OCI-LY7 (cell line): Measurements from ENCODE around the gene SHROOM3. TPM values are rescaled to one million over a fixed set of nuclear protein-coding genes. Genes with fewer than 3 reads are reported as not detected.

Experiments used
- BruUV-seq: library from RNA; stranded (reverse); fragments of 400-500 nt; replicated peaks from 2 replicates; lab custom pipeline; 2021; lab: Mats Ljungman, UMichigan
- CTCF ChIA-PET: fragments of 300-600 bp; sonication (Branson Sonifier 250); formaldehyde crosslinking; loops from one replicate; lab custom pipeline; 2022; ENCODE audit warnings: antibody characterized with exemption; ENCODE audit not compliant: unreplicated experiment; lab: Charles Lee
- POLR2A ChIA-PET: fragments of 300-600 bp; sonication (Branson Sonifier 250); formaldehyde crosslinking; loops from one replicate; lab custom pipeline; 2022; ENCODE audit warnings: antibody characterized with exemption; lab: Charles Lee
- DNase-seq: peaks from one replicate; pipeline ENCODE4 v3.0.0-alpha.2; 2015; ENCODE audit warnings: low spot score
- H2AFZ ChIP-seq: fragments of 200-600 bp; sonication (generic), shearing (Covaris generic); 2 replicates; pipeline ENCODE4 v1.6.1; 2014; ENCODE audit warnings: mild to moderate bottlenecking, antibody characterized with exemption, low read length, moderate library complexity
- H3K27ac ChIP-seq: fragments of 200-600 bp; sonication (generic); 2 replicates; pipeline ENCODE4 v1.5.1; 2014; ENCODE audit warnings: mixed run types, low read depth, mild to moderate bottlenecking, moderate library complexity, low read length, inconsistent platforms; ENCODE audit not compliant: poor library complexity, severe bottlenecking
- H3K36me3 ChIP-seq: fragments of 200-600 bp; sonication (generic); 2 replicates; pipeline ENCODE4 v1.6.1; 2014; ENCODE audit warnings: mild to moderate bottlenecking, antibody characterized with exemption, low read length, moderate library complexity, mixed read lengths; ENCODE audit not compliant: insufficient read depth
- H3K4me1 ChIP-seq: fragments of 200-600 bp; sonication (generic); 2 replicates; pipeline ENCODE4 v1.5.1; 2014; ENCODE audit warnings: mild to moderate bottlenecking, low read length; ENCODE audit not compliant: insufficient read depth, poor library complexity, severe bottlenecking
- H3K4me2 ChIP-seq: fragments of 200-600 bp; sonication (generic); 2 replicates; pipeline ENCODE4 v1.6.1; 2014; ENCODE audit warnings: mild to moderate bottlenecking, low read length
- H3K4me3 ChIP-seq: fragments of 200-600 bp; sonication (generic); 2 replicates; pipeline ENCODE4 v1.5.1; 2014; ENCODE audit warnings: mild to moderate bottlenecking, low read depth, low read length; ENCODE audit not compliant: poor library complexity, severe bottlenecking
- H3K79me2 ChIP-seq: fragments of 200-600 bp; sonication (generic); 2 replicates; pipeline ENCODE4 v1.6.1; 2016; ENCODE audit warnings: low read depth, mild to moderate bottlenecking, low read length, moderate library complexity, mixed read lengths; ENCODE audit not compliant: insufficient read depth
- H3K9me2 ChIP-seq: fragments of 200-600 bp; sonication (generic); 2 replicates; pipeline ENCODE4 v1.6.1; 2016; ENCODE audit warnings: mild to moderate bottlenecking, low read length, mixed read lengths; ENCODE audit not compliant: insufficient read depth
- H3K9me3 ChIP-seq: fragments of 200-600 bp; sonication (generic); 2 replicates; pipeline ENCODE4 v1.6.1; 2014; ENCODE audit warnings: mild to moderate bottlenecking, mixed run types, low read length, mixed read lengths
- H4K20me1 ChIP-seq: fragments of 200-600 bp; sonication (generic); 2 replicates; pipeline ENCODE4 v1.6.1; 2014; ENCODE audit warnings: mild to moderate bottlenecking, antibody characterized with exemption, low read length, moderate library complexity, mixed read lengths; ENCODE audit not compliant: insufficient read depth
- CTCF ChIP-seq: fragments of 200-600 bp; sonication (generic); conservative IDR thresholded peaks from 2 replicates; pipeline ENCODE4 v1.5.1; 2014; ENCODE audit warnings: mild to moderate bottlenecking, antibody characterized with exemption, low read length, moderate library complexity, mixed read lengths
- EZH2phosphoT487 ChIP-seq: fragments of 200-600 bp; sonication (generic); IDR thresholded peaks from 2 replicates; pipeline ENCODE4 v1.6.1; 2018; ENCODE audit warnings: low read depth, borderline replicate concordance, mild to moderate bottlenecking, mixed run types, antibody characterized with exemption, low read length, moderate library complexity, mixed read lengths
- intact Hi-C: fragments of 100-400 bp; cut with micrococcal nuclease; formaldehyde crosslinking; loops from one replicate; pipeline ENCODE4 v1.10.0; 2022; ENCODE audit not compliant: unreplicated experiment
- total RNA-seq, 2 experiments: library from RNA; depleted of rRNA in 1 of 2; stranded (reverse); fragments of >200 nt in 1 of 2; shearing (Covaris generic) in 1 of 2; gene quantifications; 2 replicates each; pipeline ENCODE4 v1.2.3, GENCODE V29; 2014 to 2022

The SHROOM3 gene
- total RNA-seq, 2 experiments from 2014 or later, result not detected

GRCh38 chr4:76616526-76616925, 181.5 kb downstream of the SHROOM3 start:
- H3K36me3 ChIP-seq, result no peaks in the 10 kb centered on the region
- CTCF ChIA-PET, result no interaction called here
- no peak overlapping the region for H3K4me2 ChIP-seq
- H3K4me1 ChIP-seq, result no peaks in the 10 kb centered on the region
- no peaks in the 10 kb centered on the region for H3K9me2 ChIP-seq
- H2AFZ ChIP-seq, result no peak overlapping the region
- no peak for DNase-seq
- no peaks in the 10 kb centered on the region for H3K79me2 ChIP-seq
- H4K20me1 ChIP-seq, result no peaks in the 10 kb centered on the region
- intact Hi-C loops, result no loop called here
- POLR2A ChIA-PET, result no interaction called here
- BruUV-seq, result no TSS peak
- H3K4me3 ChIP-seq, result no peak overlapping the region
- no peak for TF ChIP-seq CTCF
- no peak for TF ChIP-seq EZH2phosphoT487
- H3K27ac ChIP-seq, result no peak overlapping the region
- no peaks in the 10 kb centered on the region for H3K9me3 ChIP-seq

GRCh38 chr4:76620723-76621468, 185.9 kb downstream of the SHROOM3 start:
- Histone ChIP-seq H3K4me3 (no peak overlapping the region), H3K9me2 (no peaks in the 10 kb centered on the region), H2AFZ (no peak overlapping the region), H3K4me1 (no peaks in the 10 kb centered on the region), H3K4me2 (no peak overlapping the region), H3K79me2 (no peaks in the 10 kb centered on the region), H3K27ac (no peak overlapping the region), H3K36me3 (no peaks in the 10 kb centered on the region), H3K9me3 (no peaks in the 10 kb centered on the region), H4K20me1 (no peaks in the 10 kb centered on the region)
- no TSS peak for BruUV-seq
- ChIA-PET CTCF (no interaction called here), POLR2A (interaction anchor here (0.6 to 0.8 kb wide), 2 partner anchors 43 to 88 kb away, joined by 3 read pairs; no protein-coding TSS in a partner anchor)
- intact Hi-C loops, result no loop called here
- no peak for TF ChIP-seq CTCF
- no peak for DNase-seq

- no peaks in the 10 kb centered on the region for H3K4me1 ChIP-seq
- H3K9me2 ChIP-seq, result no peaks in the 10 kb centered on the region
- H3K79me2 ChIP-seq, result no peaks in the 10 kb centered on the region
- BruUV-seq, result no TSS peak
- TF ChIP-seq CTCF, result no peak
- no peak for TF ChIP-seq EZH2phosphoT487
- H3K27ac ChIP-seq, result no peak overlapping the region
- H2AFZ ChIP-seq, result no peak overlapping the region
- intact Hi-C loops, result no loop called here
- no peak for DNase-seq
- H3K4me2 ChIP-seq, result no peak overlapping the region
- no peaks in the 10 kb centered on the region for H3K36me3 ChIP-seq
- H4K20me1 ChIP-seq, result no peaks in the 10 kb centered on the region
- H3K9me3 ChIP-seq, result no peaks in the 10 kb centered on the region
- ChIA-PET CTCF (no interaction called here), POLR2A (no interaction called here)
- no peak overlapping the region for H3K4me3 ChIP-seq
Measured at GRCh38 chr4:76622126-76622525, 187.1 kb downstream of the SHROOM3 start.
